DMS 273 (cell line): ENCODE results near the gene PEX26.
"Not testable (repeated sequence)": the region's sequence is repeated elsewhere in the genome, so short reads cannot be mapped to it uniquely, and the experiment has no call there.

Experiments used
- DNase-seq: peaks from one replicate; lab custom pipeline; 2025; ENCODE audit not compliant: unreplicated experiment; lab: John Stamatoyannopoulos, UW

The PEX26 gene

DNA sequence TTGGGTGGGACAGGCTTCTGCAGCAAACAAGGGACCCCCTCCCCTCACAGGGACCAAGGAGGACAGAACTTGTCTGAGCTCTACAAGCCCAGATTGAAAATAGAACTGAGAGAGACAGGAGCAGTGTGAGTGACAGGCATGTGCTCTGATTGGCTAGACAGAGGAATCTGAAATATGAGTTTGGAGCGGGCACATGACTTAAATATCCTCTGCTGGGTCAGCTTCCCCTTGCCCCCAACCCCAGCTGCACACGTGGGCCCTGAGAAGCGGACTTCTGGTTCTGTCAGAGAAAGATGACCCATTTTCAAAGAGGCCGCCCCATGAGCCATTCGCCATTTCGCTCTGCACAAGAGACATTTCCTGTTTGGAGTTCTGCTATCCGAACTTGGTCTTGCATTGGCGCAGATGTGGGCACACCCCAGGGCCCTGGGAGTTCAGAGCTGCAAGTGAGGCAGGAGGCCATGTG lies 38.1 kb downstream of the PEX26 start:
- DNase-seq = no peak

DNA sequence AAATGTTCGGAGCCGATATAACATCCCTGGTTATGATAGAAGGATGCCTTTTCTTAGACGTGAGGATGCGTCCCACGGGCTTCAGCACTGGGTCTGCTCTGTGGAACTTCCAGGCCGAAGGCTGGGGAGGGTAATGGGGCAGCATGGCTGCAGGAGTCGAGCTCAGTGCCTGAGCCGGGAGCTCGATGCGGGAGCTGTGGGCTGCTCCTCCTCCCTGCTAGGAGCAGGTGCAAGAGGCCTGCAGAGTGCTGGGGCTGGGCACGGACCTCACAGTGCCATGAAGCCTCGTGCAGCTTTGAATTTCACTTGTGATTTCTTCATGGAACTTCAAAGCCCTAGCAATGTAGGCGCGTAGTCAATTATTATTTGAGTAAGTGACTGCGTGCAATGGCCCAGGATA lies 38.8 kb downstream of the PEX26 start:
- DNase-seq = no peak

DNA sequence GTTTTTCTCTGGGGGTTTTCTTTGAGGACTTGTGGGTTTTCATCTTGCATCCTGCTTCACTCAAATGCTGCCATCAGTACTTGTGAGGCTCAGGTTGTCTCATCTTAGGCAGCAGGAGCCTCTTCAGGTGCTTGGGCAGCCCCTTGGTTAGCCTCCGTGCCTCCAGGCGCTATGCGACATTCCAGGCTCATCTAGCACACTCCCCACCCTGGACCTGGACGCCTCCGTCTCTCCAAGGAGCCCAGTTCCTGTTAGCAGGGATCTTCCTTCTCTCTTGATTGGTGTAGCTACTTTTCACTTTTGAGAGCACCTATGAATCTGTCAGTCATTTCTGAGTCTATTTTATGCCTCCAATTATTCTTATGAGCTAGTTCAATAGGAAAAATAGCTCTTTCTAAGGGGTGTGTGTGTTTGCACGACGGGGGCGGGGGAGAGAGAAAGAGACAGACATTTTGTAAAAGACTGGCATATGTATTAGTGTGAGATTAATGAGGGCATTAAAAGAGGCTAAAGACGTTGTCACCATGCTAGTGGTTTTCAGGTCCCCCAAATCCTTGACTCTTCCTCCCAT lies 40.6 kb downstream of the PEX26 start:
- no peak for DNase-seq

DNA sequence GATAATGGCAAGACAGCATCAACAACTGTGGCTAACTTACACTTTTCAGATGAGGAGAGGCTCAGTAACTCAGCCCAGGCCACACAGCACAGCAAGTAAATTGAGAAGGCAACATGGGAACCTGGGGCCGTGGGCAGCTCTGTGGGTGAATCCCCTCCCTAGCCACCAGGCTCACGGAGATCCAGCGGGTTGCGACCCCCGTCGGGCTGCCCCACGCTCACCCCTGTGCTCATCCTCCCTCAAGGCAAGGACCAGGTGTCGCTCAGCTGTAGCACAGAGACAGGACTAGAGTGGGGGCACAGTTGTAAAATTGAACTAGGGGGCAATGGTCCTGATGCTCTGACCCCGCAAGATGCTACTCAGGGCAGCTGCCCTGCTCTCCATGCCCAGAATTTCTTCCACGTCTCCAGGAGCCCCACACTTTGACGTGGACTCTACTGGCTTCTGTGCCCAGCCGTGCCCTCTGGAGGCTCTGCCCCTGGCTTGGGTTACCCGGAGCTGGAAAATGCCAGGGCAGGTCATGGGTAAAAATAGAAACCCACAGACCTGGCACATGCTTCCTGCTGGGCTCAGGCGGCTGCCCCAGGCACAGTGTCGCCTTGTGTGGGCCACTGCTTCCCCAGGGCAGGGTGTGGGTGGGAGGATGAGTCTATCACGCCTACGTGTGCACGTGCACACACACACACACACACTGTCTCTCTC lies 41.8 kb downstream of the PEX26 start:
- DNase-seq = no peak

GRCh38 chr22:18120857-18121256 lies 43.1 kb downstream of the PEX26 start:
- DNase-seq = no peak

DNA sequence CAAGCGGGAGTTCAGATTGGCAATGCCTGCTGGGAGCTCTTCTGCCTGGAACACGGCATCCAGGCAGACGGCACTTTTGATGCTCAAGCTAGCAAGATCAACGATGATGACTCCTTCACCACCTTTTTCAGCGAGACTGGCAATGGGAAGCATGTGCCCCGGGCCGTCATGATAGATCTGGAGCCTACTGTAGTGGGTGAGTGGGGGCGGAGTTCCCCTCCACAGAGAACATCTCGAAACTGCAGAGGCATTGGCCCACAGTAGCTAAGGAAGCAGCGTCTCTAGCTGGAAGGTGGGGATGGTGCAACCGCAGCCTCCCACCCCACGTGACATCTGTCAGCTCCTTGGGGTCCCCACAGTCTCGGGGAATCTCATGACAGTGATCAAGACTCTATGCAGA lies 43.7 kb downstream of the PEX26 start:
- DNase-seq = no peak

- DNase-seq = no peak
Measured at GRCh38 chr22:18121954-18122554, 44.3 kb downstream of the PEX26 start.

- DNase-seq = not testable (repeated sequence)
Measured at GRCh38 chr22:18123476-18124025, 45.8 kb downstream of the PEX26 start.

GRCh38 chr22:18126606-18127005 lies 48.8 kb downstream of the PEX26 start:
- DNase-seq = no peak

DNA sequence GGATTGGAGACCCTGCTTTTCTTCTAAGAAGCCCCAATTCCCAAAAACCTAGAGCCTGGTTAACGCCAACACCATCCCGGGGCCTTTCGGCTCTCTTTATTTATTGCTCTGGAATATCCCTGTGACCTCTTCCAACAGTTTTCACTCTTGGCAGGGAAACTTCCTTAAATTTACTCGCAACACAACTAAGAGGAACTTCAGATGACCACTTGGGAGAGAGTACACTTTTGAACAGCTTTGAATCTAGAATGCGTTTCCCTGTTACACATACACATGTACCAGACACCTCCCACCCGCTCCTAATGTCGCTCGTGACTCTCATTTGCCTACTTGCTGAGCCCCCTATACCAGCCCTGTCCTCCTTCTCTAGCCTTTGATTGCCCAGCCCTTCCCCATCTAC lies 52.2 kb downstream of the PEX26 start:
- no peak for DNase-seq

DNA sequence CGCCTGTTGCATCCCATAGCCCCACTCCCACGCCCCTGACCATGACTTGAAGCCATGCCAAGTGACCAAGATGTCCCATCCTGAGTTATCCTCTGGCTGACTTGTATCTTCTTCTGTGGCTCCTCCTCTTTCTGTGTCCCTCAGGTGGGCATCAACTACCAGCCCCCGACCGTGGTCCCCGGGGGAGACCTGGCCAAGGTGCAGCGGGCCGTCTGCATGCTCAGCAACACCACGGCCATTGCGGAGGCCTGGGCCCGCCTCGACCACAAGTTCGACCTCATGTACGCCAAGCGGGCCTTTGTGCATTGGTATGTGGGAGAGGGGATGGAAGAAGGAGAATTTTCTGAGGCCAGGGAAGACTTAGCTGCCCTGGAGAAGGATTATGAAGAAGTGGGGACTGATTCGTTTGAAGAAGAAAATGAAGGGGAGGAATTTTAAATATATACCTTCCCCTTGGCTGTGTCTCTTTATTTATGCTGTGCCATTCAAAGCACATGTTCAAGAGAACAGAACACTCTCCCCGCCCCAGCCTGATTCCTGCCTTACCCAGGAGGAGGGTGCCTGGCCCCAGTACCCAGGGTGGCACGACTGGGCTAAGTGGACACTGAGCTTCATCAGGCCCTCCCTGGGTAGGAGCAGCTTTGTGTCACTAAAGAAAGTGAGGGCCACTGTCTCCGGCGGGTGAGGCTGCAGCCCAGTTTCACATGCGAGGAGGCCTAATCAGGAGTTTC lies 53.1 kb downstream of the PEX26 start:
- DNase-seq = no peak

GRCh38 chr22:18133452-18133851 lies 55.7 kb downstream of the PEX26 start:
- no peak for DNase-seq

- no peak for DNase-seq
Measured at GRCh38 chr22:18136563-18137320, 59.0 kb downstream of the PEX26 start.

GRCh38 chr22:18141004-18141403 lies 63.2 kb downstream of the PEX26 start:
- DNase-seq = not testable (repeated sequence)

GRCh38 chr22:18144105-18144504 lies 66.3 kb downstream of the PEX26 start:
- no peak for DNase-seq

DNA sequence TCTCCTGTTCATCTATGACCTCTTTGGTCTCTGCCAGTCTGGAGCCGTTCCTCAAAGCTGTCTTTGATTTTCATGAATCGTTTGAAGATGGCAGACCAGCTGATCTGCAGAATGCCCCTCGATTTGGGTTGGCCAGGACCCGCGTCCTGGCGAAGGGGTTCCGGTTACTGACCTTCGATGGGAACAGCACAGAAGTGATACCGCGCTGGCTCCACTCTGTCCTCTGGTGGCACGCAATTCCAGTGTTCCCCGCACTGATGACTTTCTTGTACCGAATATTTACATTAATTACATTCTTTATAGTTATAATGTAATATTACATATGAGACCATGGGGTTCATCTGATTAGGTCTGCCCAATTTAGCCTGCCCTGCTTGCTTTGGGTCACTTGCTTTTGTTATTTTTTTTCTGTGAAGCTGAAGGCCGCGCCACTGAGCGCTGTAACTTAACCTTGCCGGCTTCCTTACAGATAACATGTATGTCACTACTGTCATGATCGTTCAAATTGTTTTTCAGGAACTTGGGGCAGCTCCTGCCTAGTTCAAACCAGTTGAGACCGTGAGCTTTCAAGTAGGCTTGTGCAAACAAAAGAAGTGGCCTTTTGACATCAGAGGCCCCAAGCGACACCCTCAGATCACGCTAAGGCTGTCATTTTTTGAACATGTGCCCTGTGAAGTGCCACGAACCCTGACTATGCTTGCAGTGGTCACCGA lies 68.0 kb downstream of the PEX26 start:
- no peak for DNase-seq

- no peak for DNase-seq
Measured at GRCh38 chr22:18146389-18146753, 68.6 kb downstream of the PEX26 start.

GRCh38 chr22:18147791-18148190 lies 70.0 kb downstream of the PEX26 start:
- DNase-seq = no peak

GRCh38 chr22:18148293-18148965 lies 70.6 kb downstream of the PEX26 start:
- DNase-seq = no peak

- no peak for DNase-seq
Measured at GRCh38 chr22:18152519-18152918, 74.7 kb downstream of the PEX26 start.
